ENCODE results near the gene LRP8. TPM values are rescaled to one million over a fixed set of nuclear protein-coding genes. Genes with fewer than 3 reads are reported as not detected.

Gene LRP8
- total and polyA plus RNA-seq, 2 of the 13 experiments (the other 11 are each of a cell fraction or from before 2014, with no cell fraction given), result 17.3 to 17.4 TPM

DNA sequence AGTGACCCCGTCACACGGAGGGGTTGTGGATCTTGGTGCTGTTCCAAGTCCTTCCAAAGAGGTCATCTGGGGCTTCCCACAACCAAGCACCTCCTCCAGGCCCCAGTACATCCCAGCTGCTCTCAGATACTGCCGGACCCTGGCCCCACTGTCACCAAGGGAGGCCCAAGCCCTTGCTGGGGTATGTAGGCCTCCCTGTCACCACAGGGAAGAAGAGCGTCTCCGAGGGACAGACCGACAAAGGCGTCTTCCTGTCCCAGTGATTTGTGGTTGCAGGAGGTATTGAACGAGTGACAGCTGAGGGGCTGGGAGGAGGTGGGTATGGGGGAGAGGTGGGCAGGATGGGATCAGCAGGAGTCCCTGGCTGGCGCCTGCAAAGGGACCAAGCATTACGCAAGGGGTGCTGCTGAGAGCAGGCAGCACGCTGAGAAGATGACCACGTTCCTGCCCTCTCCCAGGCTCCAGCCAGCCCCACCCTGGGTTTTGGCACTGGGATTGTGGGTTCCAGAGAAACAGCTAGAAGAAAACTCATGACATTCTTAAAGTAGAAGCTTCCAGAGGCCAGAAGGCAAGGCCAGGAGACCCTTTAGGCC, 29.7 kb downstream of the LRP8 start:
- BruUV-seq (replicated peaks), result no TSS peak
- no peak overlapping the region for H3K4me2 ChIP-seq (ENCODE audit: low read depth, low read length)
- DNase-seq (ENCODE audit: low spot score) (no peak), FAIRE-seq (no peak), ATAC-seq (no peak)
- WGBS (ENCODE audit: low lambda C conversion rate), result 94% methylated on average over 6 of the region's 12 CpGs
- no peak for TF ChIP-seq ZBTB8A (CRISPR knock-in tag; IDR thresholded peaks at IDR 0.05; ENCODE audit: borderline replicate concordance, low read depth)
- TF ChIP-seq ZNF703 (CRISPR knock-in tag; IDR thresholded peaks at IDR 0.05; ENCODE audit: borderline replicate concordance), result no peak
- TF ChIP-seq GABPB1 (CRISPR knock-in tag; IDR thresholded peaks at IDR 0.05), result no peak
- 0 out of 2 replicates have a peak, but pooled peaks have one; percentile 2 for TF ChIP-seq CEBPB (IDR thresholded peaks at IDR 0.05; ENCODE audit: borderline replicate concordance, low read depth, low read length)
- TF ChIP-seq, protein P1, sequence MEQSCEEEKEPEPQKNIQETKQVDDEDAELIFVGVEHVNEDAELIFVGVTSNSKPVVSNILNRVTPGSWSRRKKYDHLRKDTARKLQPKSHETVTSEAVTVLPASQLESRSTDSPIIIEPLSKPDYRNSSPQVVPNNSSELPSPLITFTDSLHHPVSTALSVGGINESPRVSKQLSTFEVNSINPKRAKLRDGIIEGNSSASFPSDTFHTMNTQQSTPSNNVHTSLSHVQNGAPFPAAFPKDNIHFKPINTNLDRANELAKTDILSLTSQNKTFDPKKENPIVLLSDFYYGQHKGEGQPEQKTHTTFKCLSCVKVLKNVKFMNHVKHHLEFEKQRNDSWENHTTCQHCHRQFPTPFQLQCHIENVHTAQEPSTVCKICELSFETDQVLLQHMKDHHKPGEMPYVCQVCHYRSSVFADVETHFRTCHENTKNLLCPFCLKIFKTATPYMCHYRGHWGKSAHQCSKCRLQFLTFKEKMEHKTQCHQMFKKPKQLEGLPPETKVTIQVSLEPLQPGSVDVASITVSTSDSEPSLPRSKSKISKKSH (CRISPR knock-in tag; IDR thresholded peaks at IDR 0.05; ENCODE audit: borderline replicate concordance), result no peak
- TF ChIP-seq, protein P2, sequence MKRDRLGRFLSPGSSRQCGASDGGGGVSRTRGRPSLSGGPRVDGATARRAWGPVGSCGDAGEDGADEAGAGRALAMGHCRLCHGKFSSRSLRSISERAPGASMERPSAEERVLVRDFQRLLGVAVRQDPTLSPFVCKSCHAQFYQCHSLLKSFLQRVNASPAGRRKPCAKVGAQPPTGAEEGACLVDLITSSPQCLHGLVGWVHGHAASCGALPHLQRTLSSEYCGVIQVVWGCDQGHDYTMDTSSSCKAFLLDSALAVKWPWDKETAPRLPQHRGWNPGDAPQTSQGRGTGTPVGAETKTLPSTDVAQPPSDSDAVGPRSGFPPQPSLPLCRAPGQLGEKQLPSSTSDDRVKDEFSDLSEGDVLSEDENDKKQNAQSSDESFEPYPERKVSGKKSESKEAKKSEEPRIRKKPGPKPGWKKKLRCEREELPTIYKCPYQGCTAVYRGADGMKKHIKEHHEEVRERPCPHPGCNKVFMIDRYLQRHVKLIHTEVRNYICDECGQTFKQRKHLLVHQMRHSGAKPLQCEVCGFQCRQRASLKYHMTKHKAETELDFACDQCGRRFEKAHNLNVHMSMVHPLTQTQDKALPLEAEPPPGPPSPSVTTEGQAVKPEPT (CRISPR knock-in tag; IDR thresholded peaks at IDR 0.05; ENCODE audit: low read depth), result no peak
- no peak for TF ChIP-seq ESRRA (CRISPR knock-in tag; IDR thresholded peaks at IDR 0.05; ENCODE audit: low read depth)
- no peak for TF ChIP-seq CCDC6 (CRISPR knock-in tag; IDR thresholded peaks at IDR 0.05)
- H3K4me1 ChIP-seq (ENCODE audit: insufficient read depth, low read length), result peaks cover 25% of the 10 kb centered on the region
- H3K27me3 ChIP-seq (ENCODE audit: control insufficient read depth in 1 of 2, insufficient read depth in 2 of 2, low read length in 2 of 2), result no peaks in the 10 kb centered on the region; a peak in 1 of 5 replicates
- ChIA-PET CTCF (ENCODE audit: low intra/inter-chr PET ratio, low total read pairs) (no interaction called here), POLR2A (no interaction called here)
- H4K20me1 ChIP-seq (ENCODE audit: insufficient read depth, low read length), result 0 out of 2 replicates have a peak, but pooled peaks cover 3% of the 10 kb centered on the region
- no peak overlapping the region for H3K27ac ChIP-seq (ENCODE audit: extremely low read length, insufficient read depth, low read length)
- no peaks in the 10 kb centered on the region for H3K9me3 ChIP-seq (ENCODE audit: low read length)
- H2AFZ ChIP-seq (ENCODE audit: low read length), result no peak overlapping the region
- 0 out of 5 replicates have a peak, but pooled peaks cover 0 to 5% of the 10 kb centered on the region in 2 experiments for H3K36me3 ChIP-seq (replicated peaks in 1 of 2; ENCODE audit: control insufficient read depth in 1 of 2, insufficient read depth in 2 of 2, low read length in 2 of 2)
- in situ Hi-C loops (cut with HindIII; ENCODE audit: extremely low pct_ligation_motif_present, low pct_unique_long_range_greater_than_20kb), result no loop called here
- H3K4me3 ChIP-seq (replicated peaks in 1 of 3; ENCODE audit: insufficient read depth in 1 of 3, low read depth in 2 of 3, low read length in 3 of 3), result no peak overlapping the region
- H3K9ac ChIP-seq (ENCODE audit: insufficient read depth, low read depth, low read length), result no peak overlapping the region
- intact Hi-C loops (cut with micrococcal nuclease; ENCODE audit: unreplicated experiment), result no loop called here
- no peaks in the 10 kb centered on the region for H3K79me2 ChIP-seq (ENCODE audit: insufficient read depth, low read length)
